H9 (cell line): ENCODE results near the gene HEPN1. TPM values are rescaled to one million over a fixed set of nuclear protein-coding genes. Genes with fewer than 3 reads are reported as not detected.

Experiments
- DNase-seq: peaks from one replicate; pipeline ENCODE4 v3.0.0-alpha.2; 2017
- H2AFZ ChIP-seq: one replicate; pipeline ENCODE4 v1.6.1; 2013; ENCODE audit warnings: mild to moderate bottlenecking, low read length, control low read depth, moderate library complexity
- H2AK5ac ChIP-seq: 2 replicates; pipeline ENCODE4 v1.6.1; 2013; ENCODE audit warnings: low read length, control low read depth, mixed read lengths; ENCODE audit not compliant: insufficient read length
- H2BK120ac ChIP-seq: one replicate; pipeline ENCODE4 v1.6.1; 2013; ENCODE audit warnings: low read depth, mild to moderate bottlenecking, low read length, control low read depth, inconsistent platforms; ENCODE audit not compliant: poor library complexity, severe bottlenecking
- H2BK12ac ChIP-seq: 2 replicates; pipeline ENCODE4 v1.6.1; 2013; ENCODE audit warnings: low read length, control low read depth, mixed read lengths, low read depth; ENCODE audit not compliant: insufficient read length
- H2BK15ac ChIP-seq: 2 replicates; pipeline ENCODE4 v1.6.1; 2013; ENCODE audit warnings: low read depth, low read length, control low read depth
- H2BK20ac ChIP-seq: one replicate; pipeline ENCODE4 v1.6.1; 2013; ENCODE audit warnings: low read depth, mild to moderate bottlenecking, low read length, control low read depth, inconsistent platforms; ENCODE audit not compliant: poor library complexity, severe bottlenecking
- H2BK5ac ChIP-seq: 2 replicates; pipeline ENCODE4 v1.6.1; 2013; ENCODE audit warnings: low read length, control low read depth, mixed read lengths; ENCODE audit not compliant: insufficient read length
- H3K14ac ChIP-seq: 2 replicates; pipeline ENCODE4 v1.6.1; 2013; ENCODE audit warnings: low read length, control low read depth; ENCODE audit not compliant: insufficient read depth
- H3K18ac ChIP-seq: 2 replicates; pipeline ENCODE4 v1.6.1; 2013; ENCODE audit warnings: low read depth, mild to moderate bottlenecking, mixed read lengths, low read length, control low read depth; ENCODE audit not compliant: insufficient read length
- H3K23ac ChIP-seq: 2 replicates; pipeline ENCODE4 v1.6.1; 2013; ENCODE audit warnings: low read length, control low read depth, mixed read lengths, low read depth; ENCODE audit not compliant: insufficient read length
- H3K23me2 ChIP-seq: 2 replicates; pipeline ENCODE4 v1.6.1; 2013; ENCODE audit warnings: low read depth, mild to moderate bottlenecking, mixed read lengths, low read length, control low read depth; ENCODE audit not compliant: insufficient read length, poor library complexity, severe bottlenecking
- H3K27ac ChIP-seq: 2 replicates; pipeline ENCODE4 v1.5.1; 2013; ENCODE audit warnings: low read length, control low read depth, mixed read lengths, low read depth; ENCODE audit not compliant: insufficient read length
- H3K27me3 ChIP-seq: 2 replicates; pipeline ENCODE4 v1.6.1; 2013; ENCODE audit warnings: low read length, control low read depth, inconsistent platforms; ENCODE audit not compliant: insufficient read depth
- H3K4ac ChIP-seq: 2 replicates; pipeline ENCODE4 v1.6.1; 2013; ENCODE audit warnings: low read depth, mild to moderate bottlenecking, control low read depth, inconsistent platforms, low read length, moderate library complexity
- H3K4me1 ChIP-seq: 2 replicates; pipeline ENCODE4 v1.6.1; 2013; ENCODE audit warnings: low read length, control low read depth, inconsistent platforms; ENCODE audit not compliant: insufficient read depth
- H3K4me2 ChIP-seq: 2 replicates; pipeline ENCODE4 v1.6.1; 2013; ENCODE audit warnings: low read length, control low read depth, mixed read lengths; ENCODE audit not compliant: insufficient read length, insufficient read depth
- H3K56ac ChIP-seq: 2 replicates; pipeline ENCODE4 v1.6.1; 2013; ENCODE audit warnings: low read depth, mild to moderate bottlenecking, mixed read lengths, low read length, control low read depth; ENCODE audit not compliant: insufficient read length
- H3K79me1 ChIP-seq: 2 replicates; pipeline ENCODE4 v1.6.1; 2013; ENCODE audit warnings: low read depth, mild to moderate bottlenecking, moderate library complexity, low read length, control low read depth, inconsistent platforms; ENCODE audit not compliant: insufficient read depth, poor library complexity, severe bottlenecking
- H3K79me2 ChIP-seq: 2 replicates; pipeline ENCODE4 v1.6.1; 2013; ENCODE audit warnings: low read length, control low read depth, inconsistent platforms; ENCODE audit not compliant: insufficient read depth
- H3K9ac ChIP-seq: 2 replicates; pipeline ENCODE4 v1.6.1; 2013; ENCODE audit warnings: low read length, control low read depth, mixed read lengths; ENCODE audit not compliant: insufficient read length; ENCODE audit errors: extremely low read depth
- H3K9me3 ChIP-seq: one replicate; pipeline ENCODE4 v1.6.1; 2013; ENCODE audit warnings: low read depth, low read length, inconsistent platforms; ENCODE audit not compliant: control insufficient read depth
- H3T11ph ChIP-seq: one replicate; pipeline ENCODE4 v1.6.1; 2013; ENCODE audit warnings: mild to moderate bottlenecking, low read length, control low read depth, inconsistent platforms
- H4K20me1 ChIP-seq: one replicate; pipeline ENCODE4 v1.6.1; 2013; ENCODE audit not compliant: control insufficient read depth, insufficient read length, insufficient read depth
- H4K5ac ChIP-seq: 2 replicates; pipeline ENCODE4 v1.6.1; 2013; ENCODE audit warnings: low read depth, mild to moderate bottlenecking, mixed read lengths, low read length, control low read depth; ENCODE audit not compliant: insufficient read length
- H4K8ac ChIP-seq: replicated peaks from 2 replicates; pipeline ENCODE4 v1.6.1; 2013; ENCODE audit warnings: low read length, control low read depth, mixed read lengths, low read depth; ENCODE audit not compliant: insufficient read length
- H4K91ac ChIP-seq: 2 replicates; pipeline ENCODE4 v1.6.1; 2013; ENCODE audit warnings: low read depth, mild to moderate bottlenecking, moderate library complexity, mixed read lengths, low read length, control low read depth; ENCODE audit not compliant: insufficient read length
- H3K27ac Mint-ChIP-seq, 3 experiments: 2 replicates in 2 of 3; 3 replicates in 1 of 3; pipeline ENCODE4 v1.8.0; 2020 to 2021; ENCODE audit warnings: mixed read lengths in 3 of 3, mild to moderate bottlenecking in 1 of 3, moderate library complexity in 1 of 3
- H3K27me3 Mint-ChIP-seq: 2 replicates; pipeline ENCODE4 v1.8.0; 2021; ENCODE audit warnings: low read depth, mild to moderate bottlenecking, moderate library complexity, mixed read lengths
- H3K36me3 Mint-ChIP-seq, 3 experiments: 2 replicates in 2 of 3; 3 replicates in 1 of 3; pipeline ENCODE4 v1.8.0; 2020 to 2021; ENCODE audit warnings: low read depth in 3 of 3, mixed read lengths in 3 of 3; ENCODE audit not compliant: insufficient read depth in 1 of 3
- H3K4me1 Mint-ChIP-seq, 2 experiments: 2 replicates each; pipeline ENCODE4 v1.8.0; 2020; ENCODE audit warnings: mixed read lengths in 2 of 2
- H3K4me3 Mint-ChIP-seq, 2 experiments: 2 replicates in 1 of 2; 3 replicates in 1 of 2; pipeline ENCODE4 v1.8.0; 2020 to 2021; ENCODE audit warnings: mild to moderate bottlenecking in 2 of 2, mixed read lengths in 2 of 2, moderate library complexity in 1 of 2
- H3K9me3 Mint-ChIP-seq, 2 experiments: 2 replicates in 1 of 2; 3 replicates in 1 of 2; pipeline ENCODE4 v1.8.0; 2020; ENCODE audit warnings: mild to moderate bottlenecking in 2 of 2, mixed read lengths in 2 of 2, moderate library complexity in 1 of 2
- WGBS: extraction: QIAGEN DNeasy Blood & Tissue Kit; methylation state at CpG from one replicate; pipeline ENCODE4 v1.1.7; 2013; ENCODE audit warnings: missing lambda C conversion rate, low lambda C conversion rate, mixed read lengths; ENCODE audit not compliant: insufficient read length; ENCODE audit errors: extremely low coverage; 5-methylcytosine and 5-hydroxymethylcytosine counted together
- total RNA-seq: library from RNA; stranded (reverse); gene quantifications from 2 replicates; pipeline ENCODE4 v1.2.1, GENCODE V29; 2021
- TF ChIP-seq, protein P1 (sequence below): fragments of 200-600 bp; sonication (generic); conservative IDR thresholded peaks from 3 replicates; pipeline ENCODE4 v1.8.0; 2021; ENCODE audit warnings: antibody characterized with exemption, mild to moderate bottlenecking

The HEPN1 gene
- total RNA-seq, 1 experiment from 2014 or later = not detected

DNA sequence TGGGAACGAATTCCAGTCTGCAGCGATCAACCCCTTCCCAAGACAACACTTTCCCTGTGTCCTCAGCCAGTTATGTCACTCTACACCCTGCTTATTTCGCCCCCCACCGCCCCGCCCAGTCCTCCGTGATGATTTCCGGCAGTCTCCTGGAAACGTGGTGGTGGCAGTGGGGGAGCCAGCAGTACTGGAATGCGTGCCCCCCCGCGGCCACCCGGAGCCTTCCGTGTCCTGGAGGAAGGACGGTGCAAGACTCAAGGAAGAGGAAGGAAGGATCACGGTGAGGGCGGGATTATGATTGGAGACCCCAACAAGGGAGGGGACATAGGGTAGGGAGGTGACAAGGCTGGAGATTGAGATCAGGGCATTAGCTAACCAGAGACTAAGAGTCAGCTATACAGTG lies 49.7 kb upstream of the HEPN1 start:
- Mint-ChIP-seq H3K4me3 (peak overlapping the region in 1 of 2 experiments; percentile 67; a peak in 2 of 5 replicates), H3K27me3 (peaks cover 100% of the 10 kb centered on the region), H3K9me3 (no peaks in the 10 kb centered on the region; a peak in 3 of 5 replicates), H3K27ac (no peak overlapping the region), H3K36me3 (no peaks in the 10 kb centered on the region; a peak in 2 of 7 replicates), H3K4me1 (peaks cover 3 to 38% of the 10 kb centered on the region in 2 experiments; a peak in 3 of 4 replicates)
- H3K27me3 ChIP-seq = peaks cover 76% of the 10 kb centered on the region
- H2BK20ac ChIP-seq = no peak overlapping the region
- H3K23ac ChIP-seq = no peak overlapping the region
- no peak overlapping the region for H2BK120ac ChIP-seq
- no peaks in the 10 kb centered on the region for H3K79me2 ChIP-seq
- H3K4ac ChIP-seq = no peak overlapping the region
- no peak overlapping the region for H4K8ac ChIP-seq
- no peak overlapping the region for H3K56ac ChIP-seq
- TF ChIP-seq, protein P1, sequence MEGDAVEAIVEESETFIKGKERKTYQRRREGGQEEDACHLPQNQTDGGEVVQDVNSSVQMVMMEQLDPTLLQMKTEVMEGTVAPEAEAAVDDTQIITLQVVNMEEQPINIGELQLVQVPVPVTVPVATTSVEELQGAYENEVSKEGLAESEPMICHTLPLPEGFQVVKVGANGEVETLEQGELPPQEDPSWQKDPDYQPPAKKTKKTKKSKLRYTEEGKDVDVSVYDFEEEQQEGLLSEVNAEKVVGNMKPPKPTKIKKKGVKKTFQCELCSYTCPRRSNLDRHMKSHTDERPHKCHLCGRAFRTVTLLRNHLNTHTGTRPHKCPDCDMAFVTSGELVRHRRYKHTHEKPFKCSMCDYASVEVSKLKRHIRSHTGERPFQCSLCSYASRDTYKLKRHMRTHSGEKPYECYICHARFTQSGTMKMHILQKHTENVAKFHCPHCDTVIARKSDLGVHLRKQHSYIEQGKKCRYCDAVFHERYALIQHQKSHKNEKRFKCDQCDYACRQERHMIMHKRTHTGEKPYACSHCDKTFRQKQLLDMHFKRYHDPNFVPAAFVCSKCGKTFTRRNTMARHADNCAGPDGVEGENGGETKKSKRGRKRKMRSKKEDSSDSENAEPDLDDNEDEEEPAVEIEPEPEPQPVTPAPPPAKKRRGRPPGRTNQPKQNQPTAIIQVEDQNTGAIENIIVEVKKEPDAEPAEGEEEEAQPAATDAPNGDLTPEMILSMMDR = no peak
- no peak overlapping the region for H3K14ac ChIP-seq
- DNase-seq = no peak
- no peak overlapping the region for H4K91ac ChIP-seq
- no peak overlapping the region for H4K5ac ChIP-seq
- no peak overlapping the region for H2AFZ ChIP-seq
- no peak overlapping the region for H3K18ac ChIP-seq
- peaks cover 3% of the 10 kb centered on the region for H3K23me2 ChIP-seq
- no peaks in the 10 kb centered on the region for H3K4me1 ChIP-seq
- H2AK5ac ChIP-seq = no peak overlapping the region
- H3T11ph ChIP-seq = no peak overlapping the region
- no peak overlapping the region for H3K9ac ChIP-seq
- no peaks in the 10 kb centered on the region for H4K20me1 ChIP-seq
- no CpG with 5 or more reads among the region's 16 CpGs for WGBS
- no peaks in the 10 kb centered on the region for H3K9me3 ChIP-seq
- no peaks in the 10 kb centered on the region for H3K79me1 ChIP-seq
- H3K4me2 ChIP-seq = no peak overlapping the region
- no peak overlapping the region for H2BK15ac ChIP-seq
- no peak overlapping the region for H3K27ac ChIP-seq
- no peak overlapping the region for H2BK12ac ChIP-seq
- H2BK5ac ChIP-seq = no peak overlapping the region
